GM20000 (cell line): ENCODE measurements around the gene CHCHD3.

Source experiments
- DNase-seq: peaks from one replicate; pipeline ENCODE4 v3.0.0; 2012; ENCODE audit warnings: low spot score
- CTCF ChIP-seq: IDR thresholded peaks from 2 replicates; pipeline ENCODE4 v1.5.1; 2012; ENCODE audit warnings: mild to moderate bottlenecking, control low read depth; ENCODE audit errors: extremely low read depth, missing control alignments

CHCHD3 gene

GRCh38 chr7:132750530-132751217 lies 331.2 kb downstream of the CHCHD3 start:
- no peak for TF ChIP-seq CTCF
- no peak for DNase-seq

- TF ChIP-seq CTCF, result no peak
- DNase-seq, result no peak
Observed at GRCh38 chr7:132750096-132750495, 331.8 kb downstream of the CHCHD3 start.

GRCh38 chr7:132745510-132745909 lies 336.4 kb downstream of the CHCHD3 start:
- no peak for TF ChIP-seq CTCF
- DNase-seq, result no peak

GRCh38 chr7:132743974-132744373 lies 337.9 kb downstream of the CHCHD3 start:
- no peak for DNase-seq

GRCh38 chr7:132742189-132742612 lies 339.7 kb downstream of the CHCHD3 start:
- no peak for TF ChIP-seq CTCF

More at GRCh38 chr7:132743974-132744373, 337.9 kb downstream of the CHCHD3 start:
- no peak for TF ChIP-seq CTCF

GRCh38 chr7:132740176-132740575 lies 341.7 kb downstream of the CHCHD3 start:
- DNase-seq, result no peak
- no peak for TF ChIP-seq CTCF

More at GRCh38 chr7:132742189-132742612, 339.7 kb downstream of the CHCHD3 start:
- DNase-seq, result no peak

GRCh38 chr7:132739271-132739955 lies 342.5 kb downstream of the CHCHD3 start:
- no peak for DNase-seq
- TF ChIP-seq CTCF, result no peak
